ENCODE data around the gene NR2E3. TPM values are rescaled to one million over a fixed set of nuclear protein-coding genes. Genes with fewer than 3 reads are reported as not detected.

The NR2E3 gene
- total RNA-seq, 1 donor from 2014 or later = not detected

GRCh38 chr15:71804695-71805470, 5.5 kb upstream of the NR2E3 start:
- Mint-ChIP-seq H3K9me3 (no peaks in the 10 kb centered on the region), H3K27me3 (ENCODE audit: insufficient read depth, low read depth) (peaks cover 11% of the 10 kb centered on the region), H3K27ac (peak overlapping the region; percentile 27), H3K36me3 (no peaks in the 10 kb centered on the region), H3K4me1 (peaks cover 43% of the 10 kb centered on the region), H3K4me3 (no peak overlapping the region)
- Histone ChIP-seq H3K79me2 (ENCODE audit: low read depth) (no peaks in the 10 kb centered on the region), H4K20me1 (ENCODE audit: low read depth) (peaks cover 6% of the 10 kb centered on the region), H2AFZ (replicated peaks) (no peak overlapping the region), H3K4me2 (no peak overlapping the region), H3K9ac (no peak overlapping the region), H3K27me3 (no peaks in the 10 kb centered on the region), H3F3A (ENCODE audit: low read depth) (peaks cover 24% of the 10 kb centered on the region), H3K36me3 (no peaks in the 10 kb centered on the region), H3K4me1 (peaks cover 32% of the 10 kb centered on the region), H3K4me3 (no peak overlapping the region), H3K27ac (no peak overlapping the region), H3K9me3 (ENCODE audit: low read depth) (no peaks in the 10 kb centered on the region)
- DNase-seq (ENCODE audit: low spot score) = no peak
- TF ChIP-seq EZH2 (IDR thresholded peaks at IDR 0.05) (no peak), CTCF (IDR thresholded peaks at IDR 0.05) (no peak), EZH2phosphoT487 (IDR thresholded peaks at IDR 0.05) (no peak)

- Mint-ChIP-seq H3K36me3 (no peaks in the 10 kb centered on the region), H3K27me3 (ENCODE audit: insufficient read depth, low read depth) (peaks cover 9% of the 10 kb centered on the region), H3K4me1 (peaks cover 45% of the 10 kb centered on the region), H3K27ac (peak overlapping the region; percentile 95), H3K4me3 (peak overlapping the region; percentile 50), H3K9me3 (no peaks in the 10 kb centered on the region)
- Histone ChIP-seq H3K4me3 (no peak overlapping the region), H3K27me3 (no peaks in the 10 kb centered on the region), H3K36me3 (no peaks in the 10 kb centered on the region), H2AFZ (replicated peaks) (no peak overlapping the region), H3K9ac (no peak overlapping the region), H3K4me1 (peaks cover 29% of the 10 kb centered on the region), H3K4me2 (peak overlapping the region; percentile 72), H3K9me3 (ENCODE audit: low read depth) (no peaks in the 10 kb centered on the region), H4K20me1 (ENCODE audit: low read depth) (peaks cover 6% of the 10 kb centered on the region), H3K27ac (no peak overlapping the region), H3K79me2 (ENCODE audit: low read depth) (no peaks in the 10 kb centered on the region), H3F3A (ENCODE audit: low read depth) (peaks cover 24% of the 10 kb centered on the region)
- TF ChIP-seq CTCF (IDR thresholded peaks at IDR 0.05) = no peak
- no peak for TF ChIP-seq EZH2phosphoT487 (IDR thresholded peaks at IDR 0.05)
- no peak for TF ChIP-seq EZH2 (IDR thresholded peaks at IDR 0.05)
- DNase-seq (ENCODE audit: low spot score) = peak; percentile 67
Measured at GRCh38 chr15:71806452-71806931, 3.9 kb upstream of the NR2E3 start.

GRCh38 chr15:71807125-71807629, 3.2 kb upstream of the NR2E3 start:
- Histone ChIP-seq H2AFZ (replicated peaks) (peak overlapping the region; percentile 90), H3K4me3 (peak overlapping the region; percentile 24)
- DNase-seq (ENCODE audit: low spot score) = peak; percentile 80

More at GRCh38 chr15:71807125-71807629, 3.2 kb upstream of the NR2E3 start:
- peak overlapping the region; percentile 72 for H3K4me2 ChIP-seq
- peaks cover 29% of the 10 kb centered on the region for H3K4me1 ChIP-seq
- H3K27me3 Mint-ChIP-seq (ENCODE audit: insufficient read depth, low read depth) = peaks cover 9% of the 10 kb centered on the region
- H3K9ac ChIP-seq = no peak overlapping the region
- peaks cover 24% of the 10 kb centered on the region for H3F3A ChIP-seq (ENCODE audit: low read depth)
- peaks cover 6% of the 10 kb centered on the region for H4K20me1 ChIP-seq (ENCODE audit: low read depth)
- peak overlapping the region; percentile 95 for H3K27ac Mint-ChIP-seq
- H3K9me3 Mint-ChIP-seq = no peaks in the 10 kb centered on the region
- no peaks in the 10 kb centered on the region for H3K36me3 Mint-ChIP-seq
- no peaks in the 10 kb centered on the region for H3K36me3 ChIP-seq
- no peaks in the 10 kb centered on the region for H3K27me3 ChIP-seq
- H3K9me3 ChIP-seq (ENCODE audit: low read depth) = no peaks in the 10 kb centered on the region
- peak overlapping the region; percentile 50 for H3K4me3 Mint-ChIP-seq
- H3K4me1 Mint-ChIP-seq = peaks cover 45% of the 10 kb centered on the region
- TF ChIP-seq EZH2phosphoT487 (IDR thresholded peaks at IDR 0.05) (no peak), CTCF (IDR thresholded peaks at IDR 0.05) (no peak), EZH2 (IDR thresholded peaks at IDR 0.05) (no peak)
- H3K79me2 ChIP-seq (ENCODE audit: low read depth) = no peaks in the 10 kb centered on the region
- H3K27ac ChIP-seq = peak overlapping the region; percentile 43

All from neural progenitor cell (in vitro differentiated cells).